ENCODE data around the gene SLC6A11.

The SLC6A11 gene

GRCh38 chr3:10792208-10792607 is 23.8 kb upstream of the SLC6A11 start:
- no peak for DNase-seq

- DNase-seq = no peak
These were observed 17.2 kb upstream of the SLC6A11 start for GRCh38 chr3:10798600-10799367.

- no peak for DNase-seq
These were observed 11.8 kb upstream of the SLC6A11 start for GRCh38 chr3:10804183-10804648.

- DNase-seq = no peak
These were observed 10.0 kb upstream of the SLC6A11 start for GRCh38 chr3:10806006-10806405.

- DNase-seq = no peak
These were observed 7.8 kb upstream of the SLC6A11 start for GRCh38 chr3:10808130-10808735.

GRCh38 chr3:10808974-10809373 is 7.1 kb upstream of the SLC6A11 start:
- no peak for DNase-seq

GRCh38 chr3:10810376-10810775 is 5.7 kb upstream of the SLC6A11 start:
- no peak for DNase-seq

- DNase-seq = no peak
These were observed 2.6 kb upstream of the SLC6A11 start for GRCh38 chr3:10813425-10813824.

GRCh38 chr3:10814623-10815022 is 1.4 kb upstream of the SLC6A11 start:
- DNase-seq = no peak

- DNase-seq = no peak
These were observed 541 bp upstream of the SLC6A11 start for GRCh38 chr3:10815487-10815886.

- no peak for DNase-seq
These were observed 830 bp downstream of the SLC6A11 start for GRCh38 chr3:10816863-10817253.

GRCh38 chr3:10817506-10817905 is 1.5 kb downstream of the SLC6A11 start:
- no peak for DNase-seq

- no peak for DNase-seq
These were observed 6.0 kb downstream of the SLC6A11 start for GRCh38 chr3:10822055-10822454.

GRCh38 chr3:10822708-10823515 is 6.9 kb downstream of the SLC6A11 start:
- no peak for DNase-seq

- DNase-seq = no peak
These were observed 7.4 kb downstream of the SLC6A11 start for GRCh38 chr3:10823516-10823818.

- DNase-seq = no peak
These were observed 8.4 kb downstream of the SLC6A11 start for GRCh38 chr3:10824468-10824867.

- no peak for DNase-seq
These were observed 17.9 kb downstream of the SLC6A11 start for GRCh38 chr3:10833855-10834414.

GRCh38 chr3:10834951-10835350 is 18.9 kb downstream of the SLC6A11 start:
- no peak for DNase-seq

- no peak for DNase-seq
These were observed 19.4 kb downstream of the SLC6A11 start for GRCh38 chr3:10835406-10835805.

GRCh38 chr3:10836676-10837075 is 20.6 kb downstream of the SLC6A11 start:
- DNase-seq = no peak

GRCh38 chr3:10837849-10838248 is 21.8 kb downstream of the SLC6A11 start:
- no peak for DNase-seq

GRCh38 chr3:10839167-10839566 is 23.1 kb downstream of the SLC6A11 start:
- no peak for DNase-seq

- no peak for DNase-seq
These were observed 25.1 kb downstream of the SLC6A11 start for GRCh38 chr3:10841100-10841499.

- DNase-seq = no peak
These were observed 27.4 kb downstream of the SLC6A11 start for GRCh38 chr3:10843378-10843777.
